NOMO-1 treated with DMSO at 0.1 percent for 48 hours (cell line): ENCODE data around the gene SMAGP.
A peak's percentile ranks its signal among the peaks of the same experiment; 100 is the strongest.
"Not testable (repeated sequence)": the region's sequence is repeated elsewhere in the genome, so short reads cannot be mapped to it uniquely, and the experiment has no call there.

Source experiments
- DNase-seq: peaks from one replicate; lab custom pipeline; 2025; ENCODE audit not compliant: unreplicated experiment; lab: John Stamatoyannopoulos, UW

SMAGP gene, protein sequence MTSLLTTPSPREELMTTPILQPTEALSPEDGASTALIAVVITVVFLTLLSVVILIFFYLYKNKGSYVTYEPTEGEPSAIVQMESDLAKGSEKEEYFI

DNA sequence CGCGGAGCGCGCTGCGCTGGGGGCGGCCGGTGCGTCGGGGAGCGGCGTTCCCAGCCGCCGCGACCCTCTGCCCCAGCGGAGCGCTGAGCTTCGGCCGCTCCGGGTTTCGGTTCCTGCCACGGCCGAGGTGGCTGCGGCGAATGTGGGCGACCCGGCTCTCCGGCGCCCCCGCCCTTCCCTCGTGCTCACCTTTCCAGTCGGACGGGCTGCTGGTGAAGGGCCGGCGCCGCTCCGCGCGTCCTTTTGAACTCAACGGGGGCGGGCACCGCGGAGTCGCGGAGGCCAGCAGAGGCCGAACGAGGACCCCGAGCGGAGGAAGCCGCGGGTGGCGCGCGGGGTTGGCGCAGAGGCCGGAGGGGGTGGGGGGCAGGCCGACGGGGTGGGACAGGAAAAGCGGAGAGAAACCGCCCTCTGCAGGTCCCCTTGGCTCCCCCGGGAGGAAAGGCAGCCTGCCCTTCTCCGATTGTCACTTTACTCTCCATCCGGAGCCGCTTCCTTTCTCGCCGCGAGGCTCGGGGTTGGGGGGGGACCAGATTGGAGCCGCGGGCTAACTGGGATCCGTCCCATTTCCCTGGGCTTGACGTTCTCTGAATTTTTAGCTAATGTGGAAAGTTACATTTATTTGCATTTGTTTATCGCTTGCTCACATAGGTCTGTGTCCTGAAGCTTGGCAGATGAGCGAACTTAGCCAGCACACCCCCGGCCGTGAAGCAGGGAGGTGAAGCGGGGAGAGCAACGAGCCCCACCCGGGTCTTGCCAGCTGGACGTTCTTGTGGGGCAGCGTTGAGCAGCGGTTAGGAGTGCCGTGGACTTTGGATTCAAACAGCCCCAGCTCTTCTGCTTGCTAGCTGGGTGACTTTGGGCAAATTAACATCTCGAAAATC is at the start of gene SMAGP:
TSS of gene SMAGP (minus strand) at position 349 of the 884 bp plus-strand sequence. CDS start 1,137 bp downstream, outside the sequence.
- peak; percentile 56 for DNase-seq

DNA sequence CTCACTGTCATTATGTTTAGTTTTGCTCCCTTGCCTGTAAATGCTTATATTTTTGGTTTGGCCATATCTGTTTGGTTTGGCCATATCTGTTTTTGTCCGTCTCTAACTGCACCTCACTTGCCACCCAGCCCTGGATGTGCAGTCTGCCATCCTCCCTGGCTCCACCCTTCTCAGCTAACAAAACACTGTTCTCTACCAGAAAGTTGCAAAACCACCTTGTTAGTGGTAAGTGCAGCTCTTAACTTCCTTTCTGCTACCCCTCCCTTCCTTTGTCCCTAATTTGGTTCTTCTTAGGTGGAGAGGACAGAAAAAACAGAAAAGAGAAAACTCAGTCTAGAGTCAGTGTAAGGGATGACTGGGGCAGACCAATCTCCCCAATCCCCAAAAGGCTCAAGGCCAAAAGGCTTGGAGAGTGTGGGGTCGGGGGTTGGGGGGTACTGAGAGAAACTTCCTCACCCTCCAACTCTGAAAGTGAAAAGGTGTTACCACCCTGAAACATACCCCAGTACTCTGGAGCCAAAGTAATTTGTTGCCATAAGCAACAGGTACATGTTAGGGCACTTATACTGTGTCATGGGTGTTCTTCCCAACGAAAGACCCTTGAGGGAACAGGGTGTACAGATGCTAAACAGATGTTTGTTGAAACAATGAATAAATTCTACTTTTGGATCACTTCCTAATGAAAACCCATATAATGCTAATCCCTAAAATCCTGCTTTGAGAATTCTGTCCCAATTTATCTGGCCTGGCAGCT is 48.8 kb upstream of the SMAGP start:
- peak; percentile 95 for DNase-seq

GRCh38 chr12:51318057-51318806 is 48.0 kb upstream of the SMAGP start:
- DNase-seq, result not testable (repeated sequence)

GRCh38 chr12:51311389-51311788 is 41.2 kb upstream of the SMAGP start:
- no peak for DNase-seq

- no peak for DNase-seq
Measured at GRCh38 chr12:51307655-51308593, 37.7 kb upstream of the SMAGP start.

GRCh38 chr12:51306507-51306906 is 36.3 kb upstream of the SMAGP start:
- DNase-seq, result peak; percentile 19

DNA sequence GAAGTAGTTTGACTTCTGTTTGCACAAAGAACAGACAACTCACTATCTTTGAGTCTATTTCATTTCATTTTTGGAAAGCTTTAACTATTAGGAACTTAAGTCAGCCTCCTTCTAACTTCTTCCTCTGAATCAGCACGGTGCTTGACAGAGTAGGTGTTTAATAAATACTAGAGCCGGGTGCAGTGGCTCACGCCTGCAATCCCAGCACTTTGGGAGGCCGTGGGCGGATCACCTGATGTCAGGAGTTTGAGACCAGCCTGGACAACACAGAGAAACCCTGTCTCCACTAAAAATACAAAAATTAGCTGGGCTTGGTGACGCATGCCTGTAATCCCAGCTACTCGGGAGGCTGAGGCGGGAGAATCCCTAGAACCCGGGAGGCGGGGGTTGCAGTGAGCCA is 30.6 kb upstream of the SMAGP start:
- not testable (repeated sequence) for DNase-seq

DNA sequence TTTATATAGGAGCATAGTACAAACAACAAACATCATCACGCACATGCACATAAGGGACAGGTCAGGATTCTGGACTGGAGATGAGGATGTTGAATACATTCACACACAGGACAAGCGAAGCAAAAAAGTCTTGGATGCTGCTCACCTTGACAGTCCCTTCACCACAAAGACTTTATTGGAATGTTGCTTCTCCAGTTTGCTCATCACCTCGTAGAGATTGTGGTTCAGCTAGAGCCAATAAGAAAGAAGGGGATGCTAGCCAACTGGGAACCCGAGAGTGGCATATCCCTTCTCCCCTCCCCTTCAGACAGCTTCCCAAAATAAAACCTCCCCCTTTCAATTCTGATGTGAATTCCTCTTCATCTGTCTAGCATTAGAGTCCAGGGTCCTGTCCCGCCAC is 25.4 kb upstream of the SMAGP start:
- no peak for DNase-seq

DNA sequence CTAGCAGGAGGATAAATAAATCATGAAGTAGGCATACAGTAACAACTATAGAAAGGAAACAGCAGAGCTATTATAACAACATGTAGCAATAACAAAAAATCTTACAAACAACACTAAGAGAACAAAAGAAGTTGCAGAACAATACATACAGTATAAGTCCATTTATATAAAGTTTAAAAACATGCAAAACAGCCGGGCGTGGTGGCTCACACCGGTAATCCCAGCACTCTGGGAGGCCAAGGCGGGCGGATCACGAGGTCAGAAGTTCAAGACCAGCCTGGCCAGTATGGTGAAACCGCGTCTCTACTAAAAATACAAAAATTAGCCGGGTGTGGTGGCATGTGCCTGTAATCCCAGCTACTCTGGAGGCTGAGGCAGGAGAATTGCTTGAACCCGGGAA is 23.9 kb upstream of the SMAGP start:
- DNase-seq, result not testable (repeated sequence)

DNA sequence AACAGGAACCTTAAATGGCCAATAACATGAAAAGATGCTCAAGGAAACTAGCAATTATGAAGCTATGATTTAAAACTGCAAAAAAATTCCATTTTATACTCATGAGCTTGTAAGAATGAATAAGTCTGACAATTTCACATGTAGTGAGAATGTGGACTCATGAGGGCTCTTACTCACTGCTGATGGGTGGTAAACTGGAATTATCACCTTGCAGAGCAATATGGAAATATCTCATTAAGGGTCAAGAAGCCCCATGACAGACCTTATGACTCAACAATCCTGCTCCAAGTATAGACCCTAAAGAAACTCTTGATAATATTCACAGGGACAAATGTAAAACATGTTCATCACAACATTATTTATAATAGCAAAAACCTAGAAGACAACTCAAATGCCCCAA is 23.5 kb upstream of the SMAGP start:
- no peak for DNase-seq

GRCh38 chr12:51291603-51292513 is 21.6 kb upstream of the SMAGP start:
- DNase-seq, result peak; percentile 78

DNA sequence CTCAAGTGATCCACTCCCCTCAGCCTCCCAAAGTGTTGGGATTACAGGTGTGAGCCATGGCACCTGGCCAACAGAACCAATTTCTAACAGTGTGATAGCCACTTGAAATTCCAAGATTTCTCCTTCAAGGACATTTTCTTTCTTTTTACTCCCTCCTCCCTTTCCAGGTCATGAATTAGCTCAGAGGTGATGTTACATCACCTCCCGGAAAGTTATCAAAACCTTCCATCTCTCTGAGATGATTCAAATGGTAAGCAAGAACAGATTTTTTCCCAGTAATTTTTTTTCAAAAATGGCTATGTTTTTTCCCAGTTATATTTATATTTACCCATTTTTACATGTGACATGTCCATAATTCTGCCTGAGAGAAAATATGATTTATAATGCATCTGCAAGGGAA is 15.6 kb upstream of the SMAGP start:
- DNase-seq, result no peak

GRCh38 chr12:51281202-51281924 is 11.1 kb upstream of the SMAGP start:
- DNase-seq, result no peak

DNA sequence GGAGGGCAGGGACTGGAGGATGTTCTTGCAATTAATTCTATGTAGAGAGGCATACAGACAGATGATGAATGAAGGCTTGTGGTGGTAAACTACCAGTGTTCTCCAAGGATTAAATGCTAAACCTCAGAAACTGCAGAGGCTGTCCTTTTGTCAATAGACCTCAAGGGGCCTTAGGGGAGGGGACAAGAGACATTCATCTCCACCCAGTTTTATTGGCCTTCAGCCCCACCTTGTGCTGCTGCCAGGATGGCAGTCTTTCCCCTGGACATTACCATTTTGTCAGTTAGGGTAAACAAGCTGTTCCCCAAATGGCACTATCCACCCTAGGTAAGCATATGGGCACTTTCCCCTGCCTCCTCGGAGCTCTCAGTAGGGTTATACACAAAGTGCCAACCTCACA is 4.9 kb upstream of the SMAGP start:
- no peak for DNase-seq

GRCh38 chr12:51272810-51273209 is 2.6 kb upstream of the SMAGP start:
- not testable (repeated sequence) for DNase-seq

DNA sequence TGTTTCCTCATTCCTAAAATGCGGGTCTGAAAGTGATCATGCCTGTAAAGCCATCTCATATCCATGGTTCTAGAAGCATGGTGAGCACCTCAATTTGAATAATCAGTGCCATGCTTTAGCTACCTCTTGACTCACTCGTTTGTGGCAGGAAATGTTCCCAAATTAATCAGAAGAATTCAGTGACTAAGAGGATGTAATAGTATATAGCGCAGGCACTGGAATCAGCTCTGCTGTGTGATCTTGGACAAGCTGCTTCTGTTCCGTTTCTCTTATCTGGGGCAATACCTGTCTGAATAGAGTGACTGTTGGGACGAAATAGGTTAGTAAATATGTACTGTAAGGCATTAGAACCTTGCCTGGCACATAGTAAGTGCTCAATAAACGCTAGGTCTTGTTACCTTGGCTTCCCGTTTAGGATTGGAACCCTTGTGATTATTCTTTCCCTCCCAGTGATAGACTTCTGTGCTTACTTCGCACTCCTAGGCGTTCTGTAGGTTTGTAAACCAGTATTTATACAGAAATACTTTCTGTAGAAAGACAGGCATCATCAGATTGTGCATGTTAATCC is 820 bp upstream of the SMAGP start:
- no peak for DNase-seq

- no peak for DNase-seq
Measured at GRCh38 chr12:51269174-51270066, 795 bp downstream of the SMAGP start.
